GM18873 (cell line): Measurements from ENCODE around the gene SEPTIN14.
"Not testable (repeated sequence)": the region's sequence is repeated elsewhere in the genome, so short reads cannot be mapped to it uniquely, and the experiment has no call there.

Experiments
- ATAC-seq: cut with Tn5 transposase; IDR thresholded peaks from one replicate; pipeline ENCODE4 v1.9.1; 2021; ENCODE audit warnings: mild to moderate bottlenecking, moderate library complexity, moderate number of reproducible peaks; ENCODE audit not compliant: unreplicated experiment, low FRiP score

Gene SEPTIN14

DNA sequence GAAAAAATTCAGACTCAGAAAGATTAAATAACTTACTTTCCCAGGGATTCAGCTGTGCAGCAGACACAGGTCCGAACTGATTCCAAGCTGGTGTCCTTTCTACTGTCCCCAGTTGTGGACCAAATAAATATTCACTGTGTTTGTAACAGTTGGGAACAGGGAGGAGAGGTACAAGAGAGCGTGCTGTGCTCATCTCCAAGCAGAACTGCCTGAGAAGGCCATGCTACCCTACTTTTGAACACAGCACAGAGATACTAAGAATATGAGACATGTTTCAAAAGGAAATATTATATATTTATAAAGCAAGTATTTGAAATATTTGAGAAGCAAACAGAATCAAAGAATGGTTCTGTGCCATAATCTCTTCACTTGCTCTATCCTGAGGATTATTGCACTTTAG, at the start of gene SEPTIN14:
TSS of gene SEPTIN14 (minus strand) at position 101 of the 400 bp plus-strand sequence. CDS start 756 bp downstream, outside the sequence.
- ATAC-seq = not testable (repeated sequence)

DNA sequence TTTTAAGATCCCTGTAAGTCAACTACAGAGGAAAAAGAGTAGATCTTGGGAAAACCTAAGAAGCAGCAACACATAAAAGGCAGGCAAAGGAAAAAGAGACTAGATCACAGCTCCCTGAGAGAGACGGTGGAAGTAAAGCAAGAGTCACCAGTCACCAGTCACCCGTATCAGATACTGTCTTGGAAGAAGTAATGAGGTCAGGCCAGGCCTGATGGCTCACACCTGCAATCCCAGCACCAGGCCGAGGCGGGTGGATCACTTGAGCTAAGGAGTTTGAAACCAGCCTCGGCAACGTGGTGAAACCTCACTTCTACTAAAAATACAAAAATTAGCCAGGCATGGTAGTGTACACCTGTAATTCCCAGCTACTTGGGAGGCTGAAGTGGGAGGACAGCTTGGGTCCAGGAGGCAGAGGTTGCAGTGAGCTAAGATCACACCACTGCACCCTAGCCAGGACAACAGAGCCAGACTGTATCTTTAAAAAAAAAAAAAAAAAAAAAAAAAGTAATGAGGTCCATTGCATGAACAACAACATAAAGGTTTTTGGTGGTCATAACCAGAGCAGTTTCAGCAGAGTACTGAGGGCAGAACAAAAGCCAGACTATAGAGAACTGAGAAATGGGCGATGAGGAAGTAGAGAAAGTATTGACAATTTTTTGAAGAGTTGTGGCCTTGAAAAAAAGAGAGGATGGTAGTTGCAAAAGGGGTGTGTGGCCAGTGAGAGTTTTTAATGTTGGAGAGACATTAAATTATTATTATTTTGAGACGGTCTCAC, 41.6 kb upstream of the SEPTIN14 start:
- peak; percentile 89 for ATAC-seq

DNA sequence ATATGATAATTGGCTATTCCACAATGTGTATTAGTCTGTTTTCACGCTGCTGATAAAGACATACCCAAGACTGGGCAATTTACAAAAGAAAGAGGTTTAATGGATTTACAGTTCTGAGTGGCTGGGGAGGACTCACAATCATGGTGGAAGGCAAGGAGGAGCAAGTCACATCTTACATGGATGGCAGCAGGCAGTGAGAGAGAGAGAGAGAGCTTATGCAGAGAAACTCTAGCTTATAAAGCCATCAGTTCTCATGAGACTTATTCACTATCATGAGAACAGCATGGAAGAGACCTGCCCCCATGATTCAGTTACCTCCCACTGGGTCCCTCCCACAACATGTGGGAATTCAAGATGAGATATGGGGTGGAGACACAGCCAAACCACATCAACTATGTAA, 38.5 kb upstream of the SEPTIN14 start:
- ATAC-seq = not testable (repeated sequence)

DNA sequence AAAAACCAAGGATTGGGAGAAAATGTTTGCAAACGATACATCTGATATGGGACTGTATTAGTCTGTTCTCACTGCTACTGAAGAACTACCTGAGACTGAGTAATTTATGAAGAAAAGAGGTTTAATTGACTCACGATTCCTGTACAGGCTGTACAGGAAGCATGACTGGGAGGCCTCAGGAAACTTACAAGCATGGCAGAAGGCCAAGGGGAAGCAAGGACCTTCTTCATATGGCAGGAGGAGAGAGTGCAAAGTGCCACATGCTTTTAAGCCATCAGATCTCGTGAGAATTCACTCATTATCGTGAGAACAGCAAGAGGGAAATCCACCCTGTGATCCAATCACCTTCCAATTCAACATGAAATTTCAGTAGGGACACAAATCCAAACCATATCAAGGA, 35.7 kb upstream of the SEPTIN14 start:
- no peak for ATAC-seq

DNA sequence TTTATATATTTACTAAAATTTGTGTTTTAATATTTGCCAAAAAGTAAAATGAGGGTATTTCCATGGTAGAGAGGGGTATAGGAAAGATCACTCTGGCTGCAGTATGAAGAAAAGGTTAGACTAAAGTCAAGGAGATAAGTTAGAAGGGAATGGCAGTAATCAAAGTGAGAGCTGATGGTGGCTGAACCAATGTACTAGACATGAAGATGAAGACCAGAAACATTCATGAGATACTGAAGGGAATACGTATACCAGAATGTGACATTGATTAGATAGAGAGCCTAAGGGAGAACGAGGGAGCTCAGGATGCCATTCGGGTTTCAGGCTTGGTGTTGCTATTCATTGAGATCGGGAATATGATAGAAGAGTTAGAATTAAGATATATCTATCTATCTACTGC, 32.5 kb upstream of the SEPTIN14 start:
- ATAC-seq = no peak

DNA sequence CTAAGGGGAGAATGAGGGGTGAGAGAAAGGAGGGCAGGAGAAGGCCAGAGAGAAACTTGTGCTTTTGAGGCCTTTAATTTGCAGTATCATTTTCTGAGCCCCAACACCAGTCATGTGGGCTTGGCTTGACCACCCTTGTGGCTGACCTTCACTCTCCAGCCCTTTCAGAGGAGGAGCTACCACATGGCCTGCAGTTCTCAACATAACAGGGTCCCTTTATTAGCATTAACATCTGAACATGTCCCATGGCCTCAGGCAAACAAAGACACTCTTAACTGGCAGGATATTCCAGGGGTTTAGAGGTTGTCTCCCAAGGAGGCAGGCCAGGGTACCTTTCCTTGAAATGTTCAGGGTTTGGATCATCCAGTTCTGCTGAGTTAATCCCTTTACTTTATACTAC, 31.4 kb upstream of the SEPTIN14 start:
- ATAC-seq = no peak

DNA sequence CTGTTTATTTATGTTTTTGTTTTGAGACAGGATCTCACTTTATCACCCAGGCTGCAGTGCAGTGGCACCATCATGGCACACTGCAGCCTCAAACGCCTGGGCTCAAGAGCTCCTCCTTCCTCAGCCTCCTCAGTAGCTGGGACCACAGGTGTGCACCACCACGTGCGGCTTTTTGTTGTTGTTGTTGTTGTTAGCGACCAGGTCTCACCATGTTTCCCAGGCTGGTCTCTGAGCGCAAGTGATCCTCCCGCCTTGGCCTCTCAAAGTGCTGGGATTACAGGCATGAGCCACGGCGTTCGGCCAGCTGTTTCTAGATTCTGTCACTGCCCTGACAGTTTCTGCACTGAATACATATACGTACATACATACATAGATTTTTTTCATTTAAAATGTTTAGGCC, 25.8 kb upstream of the SEPTIN14 start:
- not testable (repeated sequence) for ATAC-seq

DNA sequence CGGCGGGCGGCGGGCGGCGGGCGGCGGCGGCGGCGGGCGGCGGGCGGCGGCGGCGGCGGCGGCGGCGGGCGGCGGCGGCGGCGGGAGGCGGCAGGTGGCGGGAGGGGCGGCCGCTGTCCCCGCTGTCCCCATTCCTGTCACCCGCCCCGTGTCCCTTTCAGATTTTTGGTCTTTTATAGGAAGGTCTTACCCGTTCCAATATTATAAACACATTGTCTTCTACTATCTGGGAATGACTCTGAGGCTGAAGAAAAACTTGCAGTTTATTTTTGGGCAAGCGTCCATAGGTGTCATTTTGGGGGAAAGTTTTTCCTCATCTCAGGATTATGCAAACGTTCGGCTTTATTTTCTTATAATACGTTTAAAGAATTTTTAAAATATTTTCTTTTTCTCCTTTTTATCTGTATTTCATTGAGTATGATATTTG, 25.3 kb upstream of the SEPTIN14 start:
- ATAC-seq = no peak

DNA sequence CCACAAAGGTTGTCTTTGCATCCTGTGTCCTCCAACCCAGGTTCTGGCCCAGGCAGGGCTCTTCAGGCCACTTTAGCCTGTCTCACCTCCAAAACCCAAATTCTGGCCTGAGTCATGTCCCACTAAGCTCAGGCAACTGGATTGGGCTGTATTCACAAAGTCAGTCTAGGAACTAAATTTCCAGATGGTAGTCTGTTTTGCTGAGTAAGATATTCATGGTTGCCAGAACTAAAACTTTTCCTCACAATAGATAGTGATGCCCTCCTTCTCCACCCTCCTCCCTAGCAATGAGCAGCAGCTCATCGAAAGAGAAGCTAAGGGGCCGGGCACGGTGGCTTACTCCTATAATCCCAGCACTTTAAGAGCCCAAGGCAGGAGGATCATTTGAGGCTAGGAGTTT, 21.8 kb upstream of the SEPTIN14 start:
- ATAC-seq = no peak

DNA sequence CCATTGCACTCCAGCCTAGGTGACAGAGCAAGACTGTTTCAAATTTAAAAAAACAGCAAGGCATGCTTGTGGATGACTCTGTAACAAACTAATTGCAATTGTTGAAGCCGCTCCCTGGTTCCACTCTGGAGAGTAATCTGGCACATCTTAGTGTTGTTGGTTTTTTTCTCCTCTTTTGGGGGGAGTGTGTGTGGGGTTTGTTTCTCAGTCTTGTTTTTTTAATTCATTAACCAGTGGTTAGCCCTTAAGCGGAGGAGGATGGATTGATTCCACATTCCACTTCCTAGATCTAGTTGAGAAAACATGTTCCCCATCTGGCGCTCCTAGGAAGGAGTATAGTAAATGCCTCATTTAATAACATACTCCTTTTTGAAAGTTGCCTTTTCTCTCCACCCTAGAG, 16.1 kb upstream of the SEPTIN14 start:
- no peak for ATAC-seq

DNA sequence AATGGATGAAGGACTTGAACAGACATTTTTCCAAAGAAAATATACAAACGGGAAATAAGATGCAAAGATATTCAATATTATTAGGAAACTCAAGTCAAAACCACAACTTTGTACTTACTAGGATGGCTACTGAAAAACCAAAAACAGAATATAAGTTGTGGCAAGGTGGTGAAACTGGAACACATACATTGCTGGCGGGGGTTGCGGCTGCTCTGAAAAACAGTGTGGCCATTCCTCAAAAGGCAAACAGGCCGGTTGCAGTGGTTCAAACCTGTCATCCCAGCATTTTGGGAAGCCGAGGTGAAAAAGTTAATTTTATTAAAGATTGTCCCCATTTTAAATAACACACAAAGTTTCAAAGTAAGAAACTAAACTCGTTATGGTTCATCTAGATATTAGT, 14.8 kb upstream of the SEPTIN14 start:
- ATAC-seq = no peak

DNA sequence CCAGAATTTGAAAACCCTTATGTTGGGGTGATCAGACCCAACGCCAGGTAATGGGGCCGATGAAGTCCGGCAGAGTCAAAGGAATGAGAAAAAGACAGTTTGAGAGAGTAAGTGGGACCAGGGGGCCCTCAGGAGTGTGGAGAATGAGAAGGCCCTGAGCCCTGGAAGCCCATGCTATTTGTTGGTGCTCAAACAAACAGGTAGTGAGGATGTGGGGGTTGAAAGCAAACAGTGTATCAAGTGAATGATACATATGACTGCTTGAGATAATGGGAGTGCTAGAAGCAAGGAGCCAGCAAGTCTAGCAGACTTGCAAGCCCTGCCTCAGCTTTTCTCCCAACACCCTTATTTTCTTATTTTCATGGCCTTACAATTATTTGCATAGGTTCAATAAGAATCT, 11.2 kb upstream of the SEPTIN14 start:
- no peak for ATAC-seq

DNA sequence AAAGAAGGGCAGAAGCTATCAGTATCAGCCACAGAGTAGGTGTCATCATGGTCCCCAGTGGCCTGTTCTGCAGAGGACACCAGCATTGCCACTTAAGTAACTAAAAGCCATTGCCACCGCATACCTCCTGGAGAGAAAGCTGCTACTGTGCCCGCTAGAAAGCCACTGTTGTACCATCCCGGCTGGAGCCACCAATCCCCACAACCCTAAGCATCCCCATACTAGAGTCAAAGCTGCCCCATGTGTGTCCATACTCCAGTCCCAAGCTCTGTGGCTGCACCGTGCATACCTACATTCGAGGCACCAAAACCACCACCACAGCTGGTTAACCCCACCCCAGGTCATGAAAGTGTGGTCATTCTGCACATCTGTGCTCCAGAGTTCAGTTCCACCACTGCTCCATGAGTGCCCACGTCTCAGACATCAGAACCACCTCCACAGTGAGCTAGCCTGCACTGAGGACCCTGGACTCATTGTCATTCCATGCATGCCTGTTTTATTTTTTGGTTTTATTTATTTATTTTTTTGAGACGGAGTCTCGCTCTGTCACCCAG, 9.5 kb upstream of the SEPTIN14 start:
- no peak for ATAC-seq

DNA sequence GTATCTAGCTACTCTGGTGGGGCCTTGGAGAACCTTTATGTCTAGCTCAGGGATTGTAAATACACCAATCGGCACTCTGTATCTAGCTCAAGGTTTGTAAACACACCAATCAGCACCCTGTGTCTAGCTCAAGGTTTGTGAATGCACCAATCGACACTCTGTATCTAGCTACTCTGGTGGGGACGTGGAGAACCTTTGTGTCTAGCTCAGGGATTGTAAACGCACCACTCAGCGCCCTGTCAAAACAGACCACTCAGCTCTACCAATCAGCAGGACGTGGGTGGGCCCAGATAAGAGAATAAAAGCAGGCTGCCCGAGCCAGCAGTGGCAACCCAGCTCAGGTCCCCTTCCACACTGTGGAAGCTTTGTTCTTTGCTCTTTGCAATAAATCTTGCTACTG, 6.4 kb upstream of the SEPTIN14 start:
- ATAC-seq = not testable (repeated sequence)

DNA sequence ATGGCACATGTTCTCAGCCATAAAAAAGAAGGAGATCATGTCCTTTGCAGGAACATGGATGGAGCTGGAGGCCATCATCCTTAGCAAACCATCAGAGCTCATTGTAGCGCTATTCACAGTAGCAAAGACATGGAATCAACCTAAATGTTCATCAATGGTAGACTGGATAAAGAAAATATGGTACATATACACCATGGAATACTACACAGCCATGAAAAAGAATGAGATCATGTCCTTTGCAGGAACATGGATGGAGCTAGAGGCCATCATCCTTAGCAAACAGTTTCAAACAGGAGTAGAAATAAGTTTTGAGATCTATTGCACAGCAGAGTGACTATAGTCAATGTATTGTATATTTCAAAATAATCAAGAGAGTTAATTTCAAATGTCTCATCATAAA, 17.4 kb downstream of the SEPTIN14 start:
- not testable (repeated sequence) for ATAC-seq

DNA sequence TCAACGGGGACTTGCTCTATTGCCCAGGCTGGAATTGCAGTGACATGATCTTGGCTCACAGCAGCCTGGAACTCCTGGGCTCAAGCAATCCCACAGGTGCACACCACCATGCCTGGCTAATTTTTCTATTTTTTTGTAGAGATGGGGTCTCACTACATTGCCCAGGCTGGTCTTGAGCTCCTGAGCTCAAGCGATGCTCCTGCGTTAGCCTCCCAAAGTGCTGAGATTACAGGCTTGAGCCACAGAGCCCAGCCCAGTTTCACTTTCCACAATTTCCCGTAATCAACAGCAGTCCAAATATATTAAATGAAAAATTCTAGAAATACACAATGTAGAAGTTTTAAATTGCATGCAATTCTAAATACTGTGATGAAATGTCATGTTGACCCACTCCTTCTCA, 24.0 kb downstream of the SEPTIN14 start:
- ATAC-seq = no peak

DNA sequence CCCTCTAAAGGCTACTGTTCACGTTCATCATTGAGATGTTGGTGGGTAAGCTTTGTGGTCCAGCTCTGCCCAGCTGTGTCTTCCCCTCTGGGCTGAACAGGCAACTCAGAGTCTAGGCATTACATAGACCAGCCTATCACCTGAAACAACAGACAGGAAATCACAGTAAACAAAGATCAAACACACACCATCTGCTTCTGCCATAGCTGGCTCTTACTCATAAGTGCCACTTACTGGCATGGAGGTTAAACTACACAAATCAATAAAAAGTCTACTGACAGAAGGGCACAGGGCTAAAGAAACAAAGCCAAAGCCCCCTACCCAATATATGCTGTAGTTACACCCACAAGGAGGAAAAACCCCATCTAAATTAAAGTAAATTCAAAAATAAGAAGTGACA, 35.0 kb downstream of the SEPTIN14 start:
- no peak for ATAC-seq

DNA sequence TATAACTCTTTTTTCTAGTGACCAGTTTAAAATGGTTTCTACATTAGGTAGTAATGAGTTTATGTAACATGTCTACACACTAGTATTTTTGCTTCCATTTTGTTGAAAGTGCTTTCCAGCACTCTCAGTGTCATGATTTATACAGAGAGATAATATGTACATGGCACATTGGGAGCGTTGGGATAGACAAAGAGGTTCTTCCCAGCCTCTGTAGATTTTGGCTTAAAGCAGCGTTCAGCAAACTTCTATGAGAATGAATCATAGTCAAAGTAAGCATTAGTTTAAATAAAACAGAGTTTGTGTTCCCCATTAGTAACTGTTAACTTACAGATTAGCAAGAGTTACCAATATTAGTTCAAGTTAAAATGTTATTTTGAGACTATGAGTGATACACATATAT, 43.9 kb downstream of the SEPTIN14 start:
- ATAC-seq = no peak

DNA sequence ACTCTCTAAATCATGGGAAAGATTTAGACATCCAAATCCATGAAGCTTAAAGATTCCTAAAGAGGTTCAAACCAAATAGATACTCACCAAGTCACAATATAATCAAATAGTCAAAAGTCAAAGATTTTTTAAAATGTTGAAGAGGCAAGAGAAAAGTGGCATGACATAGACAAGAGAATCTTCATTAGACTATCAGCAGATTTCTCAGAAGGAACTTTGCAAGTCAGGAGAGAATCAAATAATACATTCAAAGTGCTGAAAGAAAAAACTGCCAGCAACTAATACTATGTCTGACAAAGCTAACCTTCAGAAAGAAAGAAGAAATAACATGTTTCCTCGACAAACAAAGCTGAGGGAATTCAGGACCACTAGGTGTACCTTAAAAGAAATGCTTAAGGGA, 65.3 kb downstream of the SEPTIN14 start:
- ATAC-seq = not testable (repeated sequence)

DNA sequence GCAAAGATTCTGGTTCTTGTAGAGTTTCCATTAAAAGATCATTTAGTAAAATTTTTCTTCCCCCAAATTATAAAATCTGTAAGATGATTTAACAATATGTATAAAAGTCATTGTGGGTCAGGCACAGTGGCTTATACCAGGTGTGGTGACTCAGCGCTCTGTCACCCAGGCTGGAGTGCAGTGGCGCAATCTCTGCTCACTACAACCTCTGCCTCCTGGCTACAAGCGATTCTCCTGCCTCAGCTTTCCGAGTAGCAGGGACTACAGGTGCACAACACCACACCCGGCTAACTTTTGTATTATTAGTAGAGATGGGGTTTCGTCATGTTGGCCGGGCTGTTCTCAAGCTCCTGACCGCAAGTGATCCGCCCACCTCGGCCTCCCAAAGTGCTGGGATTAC, 68.0 kb downstream of the SEPTIN14 start:
- no peak for ATAC-seq

DNA sequence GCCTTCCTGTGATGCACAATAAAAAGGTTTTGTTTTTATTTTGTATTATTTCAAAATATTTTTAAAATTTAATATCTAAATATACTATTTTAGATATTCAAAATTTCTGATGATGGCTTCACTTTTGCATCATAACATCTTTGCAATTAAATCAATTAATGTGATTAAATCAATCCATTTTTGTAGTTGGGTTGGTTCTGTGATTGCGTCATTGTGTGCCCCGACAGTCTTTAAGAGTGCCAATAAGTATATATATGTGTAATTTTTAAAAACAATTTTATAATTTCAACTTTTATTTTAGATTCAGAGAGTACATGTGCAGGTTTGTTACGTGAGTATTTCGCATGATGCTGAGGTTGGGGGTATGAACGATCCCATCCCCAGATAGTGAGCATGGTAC, 70.5 kb downstream of the SEPTIN14 start:
- ATAC-seq = no peak

DNA sequence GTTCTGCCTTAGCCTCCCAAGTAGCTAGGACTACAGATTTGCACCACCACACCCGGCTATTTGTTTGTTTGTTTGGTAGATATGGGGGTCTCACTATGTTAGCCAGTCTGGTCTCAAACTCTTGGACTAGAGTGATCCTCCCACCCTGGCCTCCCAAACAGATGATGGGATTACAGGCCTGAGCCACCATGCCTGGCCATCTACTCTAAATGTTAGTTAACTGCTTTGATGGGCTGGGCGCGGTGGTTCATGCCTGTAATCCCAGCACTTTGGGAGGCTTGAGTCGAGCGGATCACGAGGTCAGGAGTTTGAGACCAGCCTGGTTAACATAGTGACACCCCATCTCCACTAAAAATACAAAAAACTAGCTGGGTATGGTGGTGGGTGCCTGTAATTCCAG, 74.8 kb downstream of the SEPTIN14 start:
- ATAC-seq = no peak
